ENCODE measurements around the gene STX8. TPM values are rescaled to one million over a fixed set of nuclear protein-coding genes. Genes with fewer than 3 reads are reported as not detected.

Gene STX8
- total RNA-seq, 4 donors from 2014 or later = 22.0 to 67.3 (median 46.5) TPM

DNA sequence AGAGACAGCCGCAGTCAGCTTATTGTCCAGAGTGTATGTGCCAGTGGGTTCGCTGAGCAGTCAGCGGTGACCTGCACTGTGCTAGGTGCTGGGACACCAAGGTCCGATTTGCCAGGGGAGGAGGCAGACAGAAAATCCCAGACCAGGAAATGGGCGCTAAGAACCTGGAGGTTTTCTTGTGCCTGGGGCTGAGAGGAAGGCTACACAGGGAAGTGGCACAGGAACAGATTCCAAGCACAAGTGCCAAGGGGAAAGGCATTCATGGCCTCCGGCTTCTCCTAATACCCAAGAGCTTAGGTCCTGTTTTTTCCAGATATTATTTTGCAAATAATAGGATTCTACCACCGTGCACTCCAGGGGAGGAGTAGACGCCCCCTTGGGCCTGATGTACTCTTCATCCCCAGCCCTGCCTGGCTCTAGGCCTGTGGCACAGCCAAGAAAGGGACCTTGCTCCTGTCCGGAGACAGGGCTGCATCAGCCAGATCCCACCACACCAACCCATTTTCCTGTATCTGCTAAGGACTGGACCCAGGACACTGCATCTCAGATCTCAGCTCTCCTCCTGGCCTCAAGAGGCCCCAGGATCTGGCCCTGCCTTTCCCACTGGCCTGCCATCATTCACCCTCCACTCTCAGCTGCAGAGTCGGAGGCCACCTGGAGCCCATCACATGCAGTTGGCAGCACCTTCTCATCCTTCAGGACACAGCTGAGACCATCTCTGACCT lies 367.1 kb downstream of the STX8 start:
- no peak for DNase-seq
- intact Hi-C loops (cut with DNase I; ENCODE audit: low total_unique reads) = no loop called here

GRCh38 chr17:9206741-9207332 lies 368.8 kb downstream of the STX8 start:
- intact Hi-C loops (cut with DNase I; ENCODE audit: low total_unique reads) = no loop called here
- no peaks in the 10 kb centered on the region for H3K9me3 ChIP-seq
- H3K4me1 ChIP-seq = peaks cover 7 to 12% of the 10 kb centered on the region in 2 donors
- peak overlapping the region; percentile 62 to 78 for H3K27ac ChIP-seq
- no peaks in the 10 kb centered on the region for H3K36me3 ChIP-seq
- H3K4me3 ChIP-seq = peak overlapping the region; percentile 15 to 17
- TF ChIP-seq POLR2A (IDR thresholded peaks at IDR 0.05) (no peak), CTCF (IDR thresholded peaks at IDR 0.05) (no peak)
- H3K27me3 ChIP-seq = no peaks in the 10 kb centered on the region
- DNase-seq = peak; percentile 48 to 59

More for the DNA sequence above, 367.1 kb downstream of the STX8 start:
- Histone ChIP-seq H3K36me3 (no peaks in the 10 kb centered on the region), H3K4me3 (no peak overlapping the region), H3K27ac (no peak overlapping the region), H3K9me3 (no peaks in the 10 kb centered on the region), H3K4me1 (peaks cover 7 to 12% of the 10 kb centered on the region in 2 donors), H3K27me3 (no peaks in the 10 kb centered on the region)
- TF ChIP-seq POLR2A (IDR thresholded peaks at IDR 0.05) (no peak), CTCF (IDR thresholded peaks at IDR 0.05) (no peak)

DNA sequence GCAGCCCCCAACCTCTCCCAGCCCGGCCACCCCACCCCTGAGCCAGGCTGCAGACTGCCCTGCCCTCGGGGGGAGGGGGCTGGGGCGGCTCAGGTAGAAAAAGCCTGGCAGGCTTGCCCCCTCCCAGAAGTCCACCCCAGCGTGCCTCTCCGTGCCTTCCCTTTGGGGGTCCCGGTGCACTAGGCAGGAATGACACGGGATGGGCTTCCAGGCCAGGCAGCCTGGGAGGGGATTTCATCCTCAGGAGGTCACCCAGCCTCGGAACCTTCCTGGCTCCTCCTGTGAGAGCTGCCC lies 369.3 kb downstream of the STX8 start:
- Histone ChIP-seq H3K4me3 (peak overlapping the region in 1 of 2 donors; percentile 15), H3K4me1 (peaks cover 7 to 12% of the 10 kb centered on the region in 2 donors), H3K27ac (peak overlapping the region; percentile 62 to 78), H3K36me3 (no peaks in the 10 kb centered on the region), H3K27me3 (no peaks in the 10 kb centered on the region), H3K9me3 (no peaks in the 10 kb centered on the region)
- no peak for TF ChIP-seq CTCF (IDR thresholded peaks at IDR 0.05)
- DNase-seq = no peak
- intact Hi-C loops (cut with DNase I; ENCODE audit: low total_unique reads) = no loop called here

DNA sequence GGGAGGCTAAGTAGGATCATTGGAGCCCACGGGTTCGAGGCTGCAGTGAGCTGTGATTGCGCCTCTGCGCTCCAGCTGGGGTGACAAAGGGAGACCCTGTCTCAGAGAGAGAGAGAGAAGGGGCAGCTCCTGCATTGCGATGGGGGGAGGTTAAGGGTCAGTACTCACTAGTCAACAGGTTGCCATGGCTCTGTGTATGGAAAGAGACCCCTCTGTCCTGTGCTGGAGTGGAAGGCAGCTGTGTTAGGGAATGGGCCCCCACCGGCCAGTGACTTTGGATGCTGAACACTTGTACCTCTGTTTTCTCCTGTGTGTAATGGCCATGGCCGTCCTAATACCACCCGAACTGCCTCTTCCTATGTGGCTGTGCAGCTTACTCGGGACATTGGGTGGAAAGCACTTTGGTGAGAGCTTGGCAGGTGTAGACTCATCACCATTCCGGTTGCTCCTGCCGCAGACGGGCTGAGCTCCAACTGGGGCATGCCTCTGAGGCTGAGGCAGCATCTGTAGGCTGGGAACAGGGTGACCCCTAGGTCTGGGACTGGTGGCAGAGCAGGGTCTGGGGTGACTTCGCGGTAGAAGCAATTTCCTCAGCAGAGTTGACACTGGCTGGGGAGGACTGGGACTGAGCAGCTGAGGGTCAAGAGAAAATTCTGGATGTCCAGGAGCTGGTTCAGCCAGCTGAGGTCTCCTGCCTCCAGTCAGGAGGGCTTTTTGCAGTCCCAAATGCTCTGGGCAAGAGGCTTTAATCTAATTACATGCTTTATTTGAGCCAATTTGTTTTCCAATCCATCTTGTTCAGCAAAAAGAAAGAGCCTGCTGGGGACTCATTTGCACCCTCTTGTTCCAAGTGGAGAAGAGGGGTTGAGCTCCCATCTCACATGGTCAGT lies 369.9 kb downstream of the STX8 start:
- Histone ChIP-seq H3K4me1 (peaks cover 7 to 12% of the 10 kb centered on the region in 2 donors), H3K9me3 (no peaks in the 10 kb centered on the region), H3K27me3 (no peaks in the 10 kb centered on the region), H3K4me3 (peak overlapping the region in 1 of 2 donors; percentile 15), H3K27ac (peak overlapping the region; percentile 62 to 78), H3K36me3 (no peaks in the 10 kb centered on the region)
- no peak for DNase-seq
- no peak for TF ChIP-seq POLR2A (IDR thresholded peaks at IDR 0.05)
- no peak for TF ChIP-seq CTCF (IDR thresholded peaks at IDR 0.05)
- intact Hi-C loops (cut with DNase I; ENCODE audit: low total_unique reads) = no loop called here
